ENCODE results near the gene LCLAT1.

The LCLAT1 gene

GRCh38 chr2:30516166-30516565, 69.1 kb downstream of the LCLAT1 start:
- no peak for TF ChIP-seq CTCF (IDR thresholded peaks at IDR 0.05; ENCODE audit: low read depth, low read length, missing control alignments)
- no peaks in the 10 kb centered on the region for H3K36me3 ChIP-seq (replicated peaks)
- no peaks in the 10 kb centered on the region for H3K27me3 ChIP-seq (replicated peaks)
- in situ Hi-C loops (cut with HindIII; ENCODE audit: low pct_ligation_motif_present, low sequenced_read_pairs) = no loop called here
- H3K4me3 ChIP-seq (ENCODE audit: low read depth, low read length) = no peak overlapping the region
- DNase-seq = no peak
- H3K27ac ChIP-seq = no peak overlapping the region

- H3K36me3 ChIP-seq (replicated peaks) = no peaks in the 10 kb centered on the region
- in situ Hi-C loops (cut with HindIII; ENCODE audit: low pct_ligation_motif_present, low sequenced_read_pairs) = no loop called here
- H3K27me3 ChIP-seq (replicated peaks) = no peaks in the 10 kb centered on the region
- no peak for TF ChIP-seq CTCF (IDR thresholded peaks at IDR 0.05; ENCODE audit: low read depth, low read length, missing control alignments)
- DNase-seq = no peak
- H3K4me3 ChIP-seq (ENCODE audit: low read depth, low read length) = no peak overlapping the region
- no peak overlapping the region for H3K27ac ChIP-seq
Measured at GRCh38 chr2:30519796-30520195, 72.8 kb downstream of the LCLAT1 start.

GRCh38 chr2:30522421-30522820, 75.4 kb downstream of the LCLAT1 start:
- H3K27ac ChIP-seq = no peak overlapping the region
- TF ChIP-seq CTCF (IDR thresholded peaks at IDR 0.05; ENCODE audit: low read depth, low read length, missing control alignments) = no peak
- in situ Hi-C loops (cut with HindIII; ENCODE audit: low pct_ligation_motif_present, low sequenced_read_pairs) = no loop called here

GRCh38 chr2:30527411-30527810, 80.4 kb downstream of the LCLAT1 start:
- Histone ChIP-seq H3K27ac (no peak overlapping the region), H3K4me3 (ENCODE audit: low read depth, low read length) (no peak overlapping the region), H3K27me3 (replicated peaks) (no peaks in the 10 kb centered on the region), H3K36me3 (replicated peaks) (no peaks in the 10 kb centered on the region)
- no peak for TF ChIP-seq CTCF (IDR thresholded peaks at IDR 0.05; ENCODE audit: low read depth, low read length, missing control alignments)
- DNase-seq = no peak
- in situ Hi-C loops (cut with HindIII; ENCODE audit: low pct_ligation_motif_present, low sequenced_read_pairs) = no loop called here

More at GRCh38 chr2:30522421-30522820, 75.4 kb downstream of the LCLAT1 start:
- Histone ChIP-seq H3K36me3 (replicated peaks) (no peaks in the 10 kb centered on the region), H3K27me3 (replicated peaks) (no peaks in the 10 kb centered on the region), H3K4me3 (ENCODE audit: low read depth, low read length) (no peak overlapping the region)
- DNase-seq = no peak

- no peak for DNase-seq
- no peak overlapping the region for H3K27ac ChIP-seq
- no peaks in the 10 kb centered on the region for H3K27me3 ChIP-seq (replicated peaks)
- no peak overlapping the region for H3K4me3 ChIP-seq (ENCODE audit: low read depth, low read length)
- H3K36me3 ChIP-seq (replicated peaks) = no peaks in the 10 kb centered on the region
- in situ Hi-C loops (cut with HindIII; ENCODE audit: low pct_ligation_motif_present, low sequenced_read_pairs) = no loop called here
- TF ChIP-seq CTCF (IDR thresholded peaks at IDR 0.05; ENCODE audit: low read depth, low read length, missing control alignments) = no peak
Measured at GRCh38 chr2:30527859-30528258, 80.8 kb downstream of the LCLAT1 start.

GRCh38 chr2:30530346-30530745, 83.3 kb downstream of the LCLAT1 start:
- Histone ChIP-seq H3K27ac (no peak overlapping the region), H3K27me3 (replicated peaks) (no peaks in the 10 kb centered on the region), H3K4me3 (ENCODE audit: low read depth, low read length) (no peak overlapping the region), H3K36me3 (replicated peaks) (no peaks in the 10 kb centered on the region)
- TF ChIP-seq CTCF (IDR thresholded peaks at IDR 0.05; ENCODE audit: low read depth, low read length, missing control alignments) = no peak
- in situ Hi-C loops (cut with HindIII; ENCODE audit: low pct_ligation_motif_present, low sequenced_read_pairs) = no loop called here
- no peak for DNase-seq
